Uterus (tissue), 2 donors: Measurements from ENCODE around the gene KIF11.

Experiments
- POLR2A ChIP-seq, 2 donors: fragments of 450-650 bp; IDR thresholded peaks; one replicate each; pipeline ENCODE4 v1.6.1; 2016; ENCODE audit warnings: antibody characterized with exemption in 2 of 2, mild to moderate bottlenecking in 1 of 2, moderate library complexity in 1 of 2
- TF ChIP-seq, protein P1 (sequence below), 4 experiments: fragments of 200-600 bp in 2 of 4; fragments of 450-650 bp in 2 of 4; sonication (generic) in 2 of 4; IDR thresholded peaks; one replicate each; pipeline ENCODE4 v1.5.1; 2016 to 2019; ENCODE audit warnings: antibody characterized with exemption in 4 of 4, mild to moderate bottlenecking in 2 of 4, moderate library complexity in 1 of 4

DNA sequence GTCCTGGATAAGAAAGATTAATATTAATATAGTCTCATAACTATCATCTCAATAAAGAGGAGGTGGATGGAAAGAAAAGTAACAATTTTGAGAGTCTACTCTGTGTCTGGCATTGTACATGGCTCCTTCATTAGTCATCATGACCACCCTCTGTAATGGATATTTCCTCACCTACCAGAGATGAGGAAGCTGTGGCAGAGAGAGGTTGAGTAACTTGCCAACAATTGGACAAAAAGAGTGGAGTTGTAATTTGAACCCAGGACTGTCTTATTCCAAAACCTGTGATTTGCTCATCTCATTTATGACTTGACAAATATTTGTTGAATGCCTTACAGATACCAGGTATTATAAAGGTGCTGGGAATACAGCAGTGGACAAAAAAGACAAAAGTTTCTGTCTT is 17.0 kb upstream of the KIF11 start:
- TF ChIP-seq POLR2A (IDR thresholded peaks at IDR 0.05) = no peak
- TF ChIP-seq, protein P1, sequence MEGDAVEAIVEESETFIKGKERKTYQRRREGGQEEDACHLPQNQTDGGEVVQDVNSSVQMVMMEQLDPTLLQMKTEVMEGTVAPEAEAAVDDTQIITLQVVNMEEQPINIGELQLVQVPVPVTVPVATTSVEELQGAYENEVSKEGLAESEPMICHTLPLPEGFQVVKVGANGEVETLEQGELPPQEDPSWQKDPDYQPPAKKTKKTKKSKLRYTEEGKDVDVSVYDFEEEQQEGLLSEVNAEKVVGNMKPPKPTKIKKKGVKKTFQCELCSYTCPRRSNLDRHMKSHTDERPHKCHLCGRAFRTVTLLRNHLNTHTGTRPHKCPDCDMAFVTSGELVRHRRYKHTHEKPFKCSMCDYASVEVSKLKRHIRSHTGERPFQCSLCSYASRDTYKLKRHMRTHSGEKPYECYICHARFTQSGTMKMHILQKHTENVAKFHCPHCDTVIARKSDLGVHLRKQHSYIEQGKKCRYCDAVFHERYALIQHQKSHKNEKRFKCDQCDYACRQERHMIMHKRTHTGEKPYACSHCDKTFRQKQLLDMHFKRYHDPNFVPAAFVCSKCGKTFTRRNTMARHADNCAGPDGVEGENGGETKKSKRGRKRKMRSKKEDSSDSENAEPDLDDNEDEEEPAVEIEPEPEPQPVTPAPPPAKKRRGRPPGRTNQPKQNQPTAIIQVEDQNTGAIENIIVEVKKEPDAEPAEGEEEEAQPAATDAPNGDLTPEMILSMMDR (IDR thresholded peaks at IDR 0.05) = no peak
